Keratinocyte (primary cell): Measurements from ENCODE around the gene SEC22A.

ENCODE experiments used
- EZH2 ChIP-seq: IDR thresholded peaks from one replicate; pipeline ENCODE4 v1.6.1; 2012; ENCODE audit warnings: inconsistent platforms, mild to moderate bottlenecking, low read length, moderate library complexity
- TF ChIP-seq, protein P1 (sequence below), 3 experiments: IDR thresholded peaks in 1 of 3; conservative IDR thresholded peaks in 1 of 3; optimal IDR thresholded peaks in 1 of 3; 2 replicates in 2 of 3; 3 replicates in 1 of 3; pipeline versions ENCODE3 to v1.5.1; 2011; ENCODE audit warnings: low read length in 3 of 3, mild to moderate bottlenecking in 3 of 3, moderate library complexity in 2 of 3, control low read depth in 1 of 3, inconsistent platforms in 1 of 3; ENCODE audit not compliant: insufficient read depth in 2 of 3; ENCODE audit errors: extremely low read depth in 1 of 3

DNA sequence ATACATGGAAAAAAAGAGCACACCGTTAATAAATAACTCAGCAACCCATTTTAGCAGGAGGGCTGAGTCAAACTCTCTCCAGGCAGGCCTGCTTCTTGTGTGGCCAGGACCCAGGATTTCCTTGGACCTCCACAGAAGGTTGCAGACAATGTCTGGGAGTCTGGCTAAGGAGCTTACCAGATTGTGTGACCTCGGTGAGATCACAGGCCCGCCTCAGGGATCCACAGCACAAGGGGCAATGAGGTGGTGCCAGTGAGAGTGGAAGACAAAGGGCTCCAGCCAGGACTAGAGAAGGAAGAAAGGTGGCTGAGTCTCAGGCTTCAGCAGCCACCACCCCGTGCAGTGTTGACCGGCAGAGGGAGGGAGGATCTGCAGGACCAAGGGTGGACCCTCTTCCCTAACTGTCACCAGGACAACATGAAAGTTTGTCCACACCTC lies 32.2 kb upstream of the SEC22A start:
- TF ChIP-seq, protein P1, sequence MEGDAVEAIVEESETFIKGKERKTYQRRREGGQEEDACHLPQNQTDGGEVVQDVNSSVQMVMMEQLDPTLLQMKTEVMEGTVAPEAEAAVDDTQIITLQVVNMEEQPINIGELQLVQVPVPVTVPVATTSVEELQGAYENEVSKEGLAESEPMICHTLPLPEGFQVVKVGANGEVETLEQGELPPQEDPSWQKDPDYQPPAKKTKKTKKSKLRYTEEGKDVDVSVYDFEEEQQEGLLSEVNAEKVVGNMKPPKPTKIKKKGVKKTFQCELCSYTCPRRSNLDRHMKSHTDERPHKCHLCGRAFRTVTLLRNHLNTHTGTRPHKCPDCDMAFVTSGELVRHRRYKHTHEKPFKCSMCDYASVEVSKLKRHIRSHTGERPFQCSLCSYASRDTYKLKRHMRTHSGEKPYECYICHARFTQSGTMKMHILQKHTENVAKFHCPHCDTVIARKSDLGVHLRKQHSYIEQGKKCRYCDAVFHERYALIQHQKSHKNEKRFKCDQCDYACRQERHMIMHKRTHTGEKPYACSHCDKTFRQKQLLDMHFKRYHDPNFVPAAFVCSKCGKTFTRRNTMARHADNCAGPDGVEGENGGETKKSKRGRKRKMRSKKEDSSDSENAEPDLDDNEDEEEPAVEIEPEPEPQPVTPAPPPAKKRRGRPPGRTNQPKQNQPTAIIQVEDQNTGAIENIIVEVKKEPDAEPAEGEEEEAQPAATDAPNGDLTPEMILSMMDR (optimal IDR thresholded peaks at IDR 0.05 in 1 of 3, IDR thresholded peaks at IDR 0.05 in 1 of 3, conservative IDR thresholded peaks at IDR 0.05 in 1 of 3; ENCODE audit: extremely low read depth in 1 of 3, insufficient read depth in 2 of 3, low read length in 3 of 3) = no peak
- TF ChIP-seq EZH2 = no peak
